GM12891 (cell line): ENCODE results near the gene SKOR1.

Experiments
- POLR2A ChIP-seq: IDR thresholded peaks from 2 replicates; pipeline ENCODE4 v1.6.1; 2011; ENCODE audit warnings: low read depth, low read length, control low read depth
- SPI1 ChIP-seq: IDR thresholded peaks from 2 replicates; pipeline ENCODE4 v1.6.1; 2011; ENCODE audit warnings: low read depth, low read length, control low read depth
- TAF1 ChIP-seq: IDR thresholded peaks from 2 replicates; pipeline ENCODE4 v1.6.1; 2011; ENCODE audit warnings: low read depth, low read length, control low read depth

DNA sequence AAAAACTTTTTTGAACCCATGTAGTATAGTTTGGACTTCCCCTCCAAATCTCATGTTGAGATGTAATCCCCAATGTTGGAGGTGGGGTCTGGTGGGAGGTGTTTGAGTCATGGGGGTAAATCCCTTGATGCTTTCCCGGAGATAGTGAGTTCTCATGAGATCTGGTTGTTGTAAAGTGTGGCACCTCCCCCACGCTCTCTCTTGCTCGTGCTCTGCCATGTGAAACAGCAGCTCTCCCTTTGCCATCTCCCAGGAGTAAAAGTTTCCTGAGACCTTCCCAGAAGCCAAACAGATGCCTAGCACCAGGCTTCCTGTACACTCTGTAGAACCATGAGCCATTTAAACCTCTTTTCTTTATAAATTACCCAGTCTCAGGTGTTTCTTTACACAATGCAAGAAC is 30.5 kb downstream of the SKOR1 start:
- TF ChIP-seq TAF1 (no peak), SPI1 (no peak), POLR2A (no peak)
